IMR-90 (cell line): ENCODE measurements around the gene PLEKHS1. TPM values are rescaled to one million over a fixed set of nuclear protein-coding genes. Genes with fewer than 3 reads are reported as not detected.

Source experiments
- ATAC-seq: fragments of 200-7000 bp; cut with Tn5 transposase; 2 replicates; pipeline ENCODE4 v1.9.1; 2020; ENCODE audit warnings: low read depth, mild to moderate bottlenecking, moderate library complexity
- BruUV-seq: library from RNA; stranded (reverse); fragments of 400-500 nt; replicated peaks from 2 replicates; lab custom pipeline; 2021; lab: Mats Ljungman, UMichigan
- CTCF ChIA-PET: fragments of 300-600 bp; formaldehyde crosslinking; extraction: SDS; loops from one replicate; lab custom pipeline; 2021; ENCODE audit warnings: antibody characterized with exemption; lab: Yijun Ruan, JAX
- POLR2A ChIA-PET: fragments of 300-600 bp; sonication (Branson Sonifier 250); formaldehyde crosslinking; loops from one replicate; lab custom pipeline; 2022; ENCODE audit warnings: antibody characterized with exemption; ENCODE audit not compliant: unreplicated experiment; lab: Charles Lee
- DNase-seq: peaks from one replicate; pipeline ENCODE4 v3.0.0; 2013
- H2AFZ ChIP-seq: replicated peaks from 2 replicates; pipeline ENCODE3; 2013; ENCODE audit warnings: low read length, mild to moderate bottlenecking; ENCODE audit not compliant: poor library complexity
- H2AK5ac ChIP-seq: 2 replicates; pipeline ENCODE4 v1.6.1; 2013; ENCODE audit warnings: low read depth, low read length, inconsistent platforms
- H2AK9ac ChIP-seq: replicated peaks from 2 replicates; pipeline ENCODE3; 2013; ENCODE audit warnings: mild to moderate bottlenecking, low read depth, low read length, moderate library complexity; ENCODE audit not compliant: poor library complexity
- H2BK120ac ChIP-seq: 2 replicates; pipeline ENCODE4 v1.6.1; 2013; ENCODE audit warnings: low read depth, low read length, inconsistent platforms
- H2BK15ac ChIP-seq: 3 replicates; pipeline ENCODE4 v1.6.1; 2013; ENCODE audit warnings: low read depth, low read length, inconsistent platforms
- H2BK20ac ChIP-seq: 2 replicates; pipeline ENCODE4 v1.6.1; 2013; ENCODE audit warnings: low read depth, mild to moderate bottlenecking, inconsistent platforms, low read length, moderate library complexity
- H2BK5ac ChIP-seq: 2 replicates; pipeline ENCODE4 v1.6.1; 2013; ENCODE audit warnings: mild to moderate bottlenecking, low read depth, low read length, inconsistent platforms; ENCODE audit not compliant: poor library complexity, severe bottlenecking
- H3K14ac ChIP-seq: replicated peaks from 2 replicates; pipeline ENCODE4 v1.6.1; 2013; ENCODE audit warnings: low read depth, low read length, inconsistent platforms
- H3K18ac ChIP-seq: 2 replicates; pipeline ENCODE4 v1.6.1; 2013; ENCODE audit warnings: low read depth, low read length, control low read depth
- H3K23ac ChIP-seq: 2 replicates; pipeline ENCODE4 v1.6.1; 2013; ENCODE audit warnings: low read depth, low read length, inconsistent platforms
- H3K27ac ChIP-seq: 2 replicates; pipeline ENCODE4 v1.5.1; 2013; ENCODE audit warnings: mild to moderate bottlenecking, control low read depth, low read length; ENCODE audit not compliant: insufficient read depth
- H3K27me3 ChIP-seq: 2 replicates; pipeline ENCODE4 v1.6.1; 2013; ENCODE audit warnings: low read length; ENCODE audit not compliant: control insufficient read depth, insufficient read depth
- H3K36me3 ChIP-seq: 2 replicates; pipeline ENCODE4 v1.6.1; 2013; ENCODE audit warnings: low read length, mixed read lengths; ENCODE audit not compliant: control insufficient read depth, insufficient read depth
- H3K4ac ChIP-seq: 2 replicates; pipeline ENCODE4 v1.6.1; 2013; ENCODE audit warnings: low read depth, low read length, inconsistent platforms
- H3K4me1 ChIP-seq: 2 replicates; pipeline ENCODE4 v1.6.1; 2013; ENCODE audit warnings: low read length, mixed read lengths; ENCODE audit not compliant: control insufficient read depth, insufficient read depth
- H3K4me2 ChIP-seq: 2 replicates; pipeline ENCODE4 v1.6.1; 2013; ENCODE audit warnings: low read depth, mild to moderate bottlenecking, control low read depth, low read length, moderate library complexity
- H3K4me3 ChIP-seq: 2 replicates; pipeline ENCODE4 v1.5.1; 2013; ENCODE audit warnings: low read depth, mild to moderate bottlenecking, control low read depth, low read length, moderate library complexity; ENCODE audit not compliant: insufficient read depth
- H3K56ac ChIP-seq: 2 replicates; pipeline ENCODE4 v1.6.1; 2013; ENCODE audit warnings: low read length, inconsistent platforms; ENCODE audit not compliant: insufficient read depth; ENCODE audit errors: extremely low read depth
- H3K79me1 ChIP-seq, 2 experiments: 2 replicates each; pipeline ENCODE4 v1.6.1; 2013; ENCODE audit warnings: low read length in 2 of 2, inconsistent platforms in 1 of 2, low read depth in 1 of 2
- H3K9ac ChIP-seq: 2 replicates; pipeline ENCODE4 v1.6.1; 2013; ENCODE audit warnings: low read depth, low read length, control low read depth
- H3K9me1 ChIP-seq: 2 replicates; pipeline ENCODE4 v1.6.1; 2013; ENCODE audit warnings: low read length, inconsistent platforms; ENCODE audit not compliant: insufficient read depth
- H3K9me3 ChIP-seq: 2 replicates; pipeline ENCODE4 v1.6.1; 2013; ENCODE audit warnings: low read length; ENCODE audit not compliant: control insufficient read depth, insufficient read depth
- H4K20me1 ChIP-seq: 2 replicates; pipeline ENCODE4 v1.6.1; 2013; ENCODE audit warnings: low read length, inconsistent platforms; ENCODE audit not compliant: insufficient read depth
- H4K5ac ChIP-seq: 2 replicates; pipeline ENCODE4 v1.6.1; 2013; ENCODE audit warnings: mild to moderate bottlenecking, low read depth, low read length, control low read depth
- H4K8ac ChIP-seq, 2 experiments: 2 replicates each; pipeline ENCODE4 v1.6.1; 2013; ENCODE audit warnings: low read depth in 2 of 2, low read length in 2 of 2, control low read depth in 1 of 2, inconsistent platforms in 1 of 2
- H4K91ac ChIP-seq: 2 replicates; pipeline ENCODE4 v1.6.1; 2013; ENCODE audit warnings: low read depth, low read length, inconsistent platforms; ENCODE audit not compliant: insufficient read depth
- BHLHE40 ChIP-seq: fragments of 150-350 bp; IDR thresholded peaks from 2 replicates; pipeline ENCODE4 v1.6.1; 2016; ENCODE audit warnings: mild to moderate bottlenecking, low read depth, low read length
- CEBPB ChIP-seq: IDR thresholded peaks from 2 replicates; pipeline ENCODE4 v1.6.1; 2012; ENCODE audit warnings: low read depth, low read length, improper control_type of control experiment
- CHD1 ChIP-seq: IDR thresholded peaks from 2 replicates; pipeline ENCODE4 v1.6.1; 2012; ENCODE audit warnings: low read depth, low read length, improper control_type of control experiment
- CTCF ChIP-seq: conservative IDR thresholded peaks from 2 replicates; pipeline ENCODE4 v1.5.1; 2012; ENCODE audit warnings: mild to moderate bottlenecking, low read depth, low read length, improper control_type of control experiment
- ELK1 ChIP-seq: fragments of 150-350 bp; IDR thresholded peaks from 2 replicates; pipeline ENCODE4 v1.6.1; 2016; ENCODE audit warnings: low read depth, mild to moderate bottlenecking, low read length, moderate library complexity, borderline replicate concordance
- FOS ChIP-seq: fragments of 150-350 bp; IDR thresholded peaks from 2 replicates; pipeline ENCODE4 v1.6.1; 2016; ENCODE audit warnings: low read depth, low read length
- MAZ ChIP-seq: IDR thresholded peaks from 2 replicates; pipeline ENCODE4 v1.6.1; 2012; ENCODE audit warnings: low read depth, mild to moderate bottlenecking, low read length, improper control_type of control experiment, moderate library complexity, borderline replicate concordance
- MXI1 ChIP-seq: IDR thresholded peaks from 2 replicates; pipeline ENCODE4 v1.6.1; 2012; ENCODE audit warnings: low read depth, mild to moderate bottlenecking, low read length, moderate library complexity, borderline replicate concordance
- NFE2L2 ChIP-seq: fragments of 150-350 bp; IDR thresholded peaks from 2 replicates; pipeline ENCODE4 v1.6.1; 2016; ENCODE audit warnings: low read depth, mild to moderate bottlenecking, low read length
- POLR2A ChIP-seq: IDR thresholded peaks from 2 replicates; pipeline ENCODE4 v1.6.1; 2012; ENCODE audit warnings: mild to moderate bottlenecking, low read depth, low read length
- RAD21 ChIP-seq: IDR thresholded peaks from 2 replicates; pipeline ENCODE4 v1.6.1; 2012; ENCODE audit warnings: low read length, improper control_type of control experiment
- RCOR1 ChIP-seq: IDR thresholded peaks from 2 replicates; pipeline ENCODE4 v1.6.1; 2012; ENCODE audit warnings: mild to moderate bottlenecking, low read length, improper control_type of control experiment; ENCODE audit not compliant: insufficient replicate concordance
- RFX5 ChIP-seq: IDR thresholded peaks from 2 replicates; pipeline ENCODE4 v1.8.0; 2012; ENCODE audit warnings: low read depth, mild to moderate bottlenecking, low read length, moderate library complexity
- USF2 ChIP-seq: fragments of 150-350 bp; IDR thresholded peaks from 2 replicates; pipeline ENCODE4 v1.6.1; 2017; ENCODE audit warnings: mild to moderate bottlenecking, antibody characterized with exemption, low read length, low read depth
- WGBS, 2 experiments: methylation state at CpG; one replicate each; pipeline versions ENCODE4 v1.1.5 to v1.1.7; 2013; ENCODE audit warnings: missing lambda C conversion rate in 2 of 2; ENCODE audit not compliant: insufficient read length in 1 of 2; ENCODE audit errors: extremely low coverage in 2 of 2; 5-methylcytosine and 5-hydroxymethylcytosine counted together
- dilution Hi-C: fragments of 300-500 bp; cut with HindIII; formaldehyde crosslinking; loops from one replicate; pipeline ENCODE4 v1.14.3; 2018; ENCODE audit warnings: low sequenced_read_pairs; ENCODE audit not compliant: unreplicated experiment
- in situ Hi-C: fragments of 300-500 bp; cut with MboI; formaldehyde crosslinking; loops from 3 replicates; pipeline ENCODE4 v1.14.3; 2019; ENCODE audit warnings: low sequenced_read_pairs, inconsistent platforms, mixed read lengths
- intact Hi-C: fragments of 100-400 bp; cut with micrococcal nuclease; formaldehyde crosslinking; loops from 2 replicates; pipeline ENCODE4 v1.10.0; 2022
- polyA plus RNA-seq, 3 experiments: library from polyadenylated mRNA; depleted of rRNA; stranded (reverse); fragments of >200 nt; gene quantifications; 2 replicates each; pipeline ENCODE4 v1.2.3, GENCODE V29; 2012; ENCODE audit warnings: low replicate concordance in 1 of 3
- total RNA-seq: library from RNA; depleted of rRNA; stranded (reverse); fragments of >200 nt; gene quantifications from 2 replicates; pipeline ENCODE4 v1.2.3, GENCODE V29; 2012

The PLEKHS1 gene
- total and polyA plus RNA-seq, 2 of the 4 experiments (the other 2 are of a cell fraction) = not detected

GRCh38 chr10:113762083-113762482 lies 10.6 kb downstream of the PLEKHS1 start:
- H2AFZ ChIP-seq = no peak overlapping the region
- POLR2A ChIA-PET = no interaction called here
- CTCF ChIA-PET = no interaction called here
- H3K23ac ChIP-seq = no peak overlapping the region
- H3K9me1 ChIP-seq = no peaks in the 10 kb centered on the region
- H3K4me3 ChIP-seq = no peak overlapping the region
- H3K14ac ChIP-seq = no peak overlapping the region
- no peaks in the 10 kb centered on the region for H4K20me1 ChIP-seq
- no peaks in the 10 kb centered on the region for H3K79me1 ChIP-seq
- H2AK9ac ChIP-seq = no peak overlapping the region
- DNase-seq (no peak), ATAC-seq (no peak)
- no peaks in the 10 kb centered on the region for H3K36me3 ChIP-seq
- H3K4me2 ChIP-seq = no peak overlapping the region
- no peak overlapping the region for H3K4ac ChIP-seq
- no peaks in the 10 kb centered on the region for H3K9me3 ChIP-seq
- H2AK5ac ChIP-seq = no peak overlapping the region
- H3K9ac ChIP-seq = no peak overlapping the region
- no peak overlapping the region for H4K8ac ChIP-seq
- H3K56ac ChIP-seq = no peak overlapping the region
- H3K4me1 ChIP-seq = no peaks in the 10 kb centered on the region
- no peak overlapping the region for H2BK15ac ChIP-seq
- in situ Hi-C loops (no loop called here), intact Hi-C loops (no loop called here), dilution Hi-C loops (no loop called here)
- no peak overlapping the region for H4K5ac ChIP-seq
- TF ChIP-seq POLR2A (no peak), MAZ (no peak), CTCF (no peak), NFE2L2 (no peak), CEBPB (no peak), BHLHE40 (no peak), USF2 (no peak), FOS (no peak), RFX5 (no peak), RAD21 (no peak), CHD1 (no peak), RCOR1 (no peak), MXI1 (no peak), ELK1 (no peak)
- H3K27me3 ChIP-seq = no peaks in the 10 kb centered on the region; the same call in 1 of the 2 replicates
- no peak overlapping the region for H3K27ac ChIP-seq
- WGBS, 2 experiments = no CpG with 5 or more reads among the region's 1 CpG
- no peak overlapping the region for H2BK20ac ChIP-seq
- no peak overlapping the region for H3K18ac ChIP-seq
- no peak overlapping the region for H2BK120ac ChIP-seq
- H4K91ac ChIP-seq = no peak overlapping the region
- no TSS peak for BruUV-seq
- no peak overlapping the region for H2BK5ac ChIP-seq
